Spleen (tissue), 11 donors: ENCODE data around the gene ULK2. TPM values are rescaled to one million over a fixed set of nuclear protein-coding genes. Genes with fewer than 3 reads are reported as not detected.
A peak's percentile ranks its signal among the peaks of the same experiment; 100 is the strongest.

ENCODE experiments used
- DNase-seq: peaks from one replicate; pipeline ENCODE4 v3.0.0-alpha.2; 2020
- H3K27ac ChIP-seq, 8 donors: fragments of 200-600 bp; sonication (generic) in 7 of 8; 1 replicate in 4 of 8; 2 replicates in 4 of 8; pipeline versions ENCODE4 v1.5.0 to v1.8.0; 2016 to 2021; ENCODE audit warnings: inconsistent platforms in 4 of 8, mild to moderate bottlenecking in 4 of 8, moderate library complexity in 1 of 8
- H3K27me3 ChIP-seq, 7 donors: fragments of 200-600 bp; sonication (generic) in 6 of 7; replicated peaks in 1 of 7; 1 replicate in 4 of 7; 2 replicates in 3 of 7; pipeline versions ENCODE4 v1.5.0 to v1.8.0; 2016 to 2021; ENCODE audit warnings: inconsistent platforms in 3 of 7, mild to moderate bottlenecking in 1 of 7
- H3K36me3 ChIP-seq, 6 donors: fragments of 200-600 bp; sonication (generic) in 5 of 6; 1 replicate in 4 of 6; 2 replicates in 2 of 6; pipeline versions ENCODE4 v1.5.0 to v1.8.0; 2016 to 2021; ENCODE audit warnings: inconsistent platforms in 2 of 6
- H3K4me1 ChIP-seq, 6 donors: fragments of 200-600 bp; sonication (generic) in 5 of 6; 1 replicate in 3 of 6; 2 replicates in 3 of 6; pipeline versions ENCODE4 v1.5.0 to v1.8.0; 2016 to 2021; ENCODE audit warnings: inconsistent platforms in 3 of 6
- H3K4me3 ChIP-seq, 8 donors: fragments of 200-600 bp; sonication (generic) in 7 of 8; 1 replicate in 4 of 8; 2 replicates in 4 of 8; pipeline versions ENCODE4 v1.5.0 to v1.8.0; 2016 to 2021; ENCODE audit warnings: inconsistent platforms in 4 of 8, mild to moderate bottlenecking in 4 of 8, moderate library complexity in 2 of 8
- H3K9me3 ChIP-seq, 8 donors: fragments of 200-600 bp; sonication (generic) in 7 of 8; 1 replicate in 4 of 8; 2 replicates in 4 of 8; pipeline versions ENCODE4 v1.5.0 to v1.8.0; 2016 to 2021; ENCODE audit warnings: inconsistent platforms in 4 of 8
- CTCF ChIP-seq, 11 experiments: fragments of 200-600 bp in 7 of 11; fragments of 450-650 bp in 4 of 11; sonication (generic) in 4 of 11; IDR thresholded peaks in 8 of 11; conservative IDR thresholded peaks in 3 of 11; 1 replicate in 7 of 11; 2 replicates in 4 of 11; pipeline versions ENCODE4 v1.4.0 to v1.8.0; 2016 to 2021; ENCODE audit warnings: antibody characterized with exemption in 11 of 11, inconsistent platforms in 4 of 11, mild to moderate bottlenecking in 1 of 11
- POLR2A ChIP-seq, 3 donors: fragments of 450-650 bp; IDR thresholded peaks; one replicate each; pipeline ENCODE4 v1.5.1; 2017; ENCODE audit warnings: antibody characterized with exemption in 3 of 3, mild to moderate bottlenecking in 1 of 3
- POLR2AphosphoS5 ChIP-seq, 3 donors: sonication (generic); formaldehyde crosslinking; IDR thresholded peaks; one replicate each; pipeline ENCODE4 v1.5.1; 2017; ENCODE audit warnings: antibody characterized with exemption in 3 of 3
- WGBS, 5 donors: extraction: QIAGEN DNeasy Blood & Tissue Kit in 3 of 5; methylation state at CpG; one replicate each; pipeline versions ENCODE4 v1.1.5 to v1.1.7; 2013 to 2018; 5-methylcytosine and 5-hydroxymethylcytosine counted together
- intact Hi-C: fragments of 100-400 bp; cut with DNase I; formaldehyde crosslinking; loops from one replicate; pipeline ENCODE4 v1.15.0; 2023; ENCODE audit warnings: low total_unique reads
- polyA plus RNA-seq, 3 donors: library from polyadenylated mRNA; stranded (reverse); fragments of 200-250 nt; gene quantifications; one replicate each; pipeline ENCODE4 v1.2.1, GENCODE V29; 2013
- total RNA-seq, 7 donors: library from RNA; depleted of rRNA in 3 of 7; stranded (reverse); fragments of >200 nt in 3 of 7; fragmentation: NEBNext Ultra II Directional in 4 of 7; extraction: Animal tissue kit (Norgen Biotek cat#: 25700) in 4 of 7; gene quantifications; one replicate each; pipeline versions ENCODE4 v1.1.0 to v1.2.1, GENCODE V29; 2016 to 2021
- donor health status: healthy with polysubstance abuse.
- donor health status: DM: no; HTN: no; CAD: no; lungs with moderate emphysema.
- donor health status: DM: no; HTN: no; CAD: no.
- donor health status: Bipolar disorder and iron deficiency.
- donor health status: healthy.
- donor health status: DM: no; HTN: no; CAD: no.
- donor health status: DM: yes; HTN: yes; CAD: no.

Gene ULK2
- total and polyA plus RNA-seq, 10 donors = 2.7 to 20.9 (median 14.0) TPM

GRCh38 chr17:19781488-19782458 lies 86.0 kb downstream of the ULK2 start:
- H3K36me3 ChIP-seq = peaks cover 4 to 88% (median 36%) of the 10 kb centered on the region in 6 donors
- 85 to 95% (median 88%) methylated on average over 9 of the region's 9 CpGs for WGBS, 5 donors

GRCh38 chr17:19780846-19781245 lies 86.9 kb downstream of the ULK2 start:
- Histone ChIP-seq H3K4me1 (no peaks in the 10 kb centered on the region), H3K4me3 (no peak overlapping the region), H3K9me3 (no peaks in the 10 kb centered on the region), H3K36me3 (peaks cover 4 to 92% (median 44%) of the 10 kb centered on the region in 6 donors), H3K27ac (no peak overlapping the region), H3K27me3 (no peaks in the 10 kb centered on the region)
- no peak for TF ChIP-seq POLR2A (IDR thresholded peaks at IDR 0.05)
- no peak for TF ChIP-seq CTCF (IDR thresholded peaks at IDR 0.05 in 8 of 11, conservative IDR thresholded peaks at IDR 0.05 in 3 of 11)
- TF ChIP-seq POLR2AphosphoS5 (IDR thresholded peaks at IDR 0.05) = no peak
- no peak for DNase-seq
- intact Hi-C loops = no loop called here
- WGBS, 5 donors = 94 to 98% (median 96%) methylated on average over 4 of the region's 4 CpGs

More at GRCh38 chr17:19781488-19782458, 86.0 kb downstream of the ULK2 start:
- DNase-seq = no peak
- Histone ChIP-seq H3K27ac (no peak overlapping the region), H3K9me3 (no peaks in the 10 kb centered on the region), H3K4me1 (no peaks in the 10 kb centered on the region), H3K27me3 (no peaks in the 10 kb centered on the region), H3K4me3 (no peak overlapping the region)
- TF ChIP-seq POLR2A (IDR thresholded peaks at IDR 0.05) (no peak), POLR2AphosphoS5 (IDR thresholded peaks at IDR 0.05) (no peak), CTCF (IDR thresholded peaks at IDR 0.05 in 8 of 11, conservative IDR thresholded peaks at IDR 0.05 in 3 of 11) (no peak)
- intact Hi-C loops = no loop called here

GRCh38 chr17:19773534-19773933 lies 94.2 kb downstream of the ULK2 start:
- TF ChIP-seq POLR2AphosphoS5 (IDR thresholded peaks at IDR 0.05) (no peak), CTCF (IDR thresholded peaks at IDR 0.05 in 8 of 11, conservative IDR thresholded peaks at IDR 0.05 in 3 of 11) (no peak), POLR2A (IDR thresholded peaks at IDR 0.05) (no peak)
- H3K4me1 ChIP-seq = peaks cover 0 to 7% (median 2%) of the 10 kb centered on the region in 6 donors
- no peak for DNase-seq
- no peak overlapping the region for H3K4me3 ChIP-seq
- WGBS, 5 donors = 91 to 97% (median 95%) methylated on average over 6 of the region's 6 CpGs
- intact Hi-C loops = no loop called here
- no peaks in the 10 kb centered on the region for H3K27me3 ChIP-seq
- no peak overlapping the region for H3K27ac ChIP-seq
- H3K9me3 ChIP-seq = no peaks in the 10 kb centered on the region
- peaks cover 4 to 62% (median 20%) of the 10 kb centered on the region in 6 donors for H3K36me3 ChIP-seq

GRCh38 chr17:19771971-19772630 lies 95.6 kb downstream of the ULK2 start:
- Histone ChIP-seq H3K4me3 (no peak overlapping the region), H3K27ac (peak overlapping the region in 5 of 8 donors; percentile 2 to 62 (median 24)), H3K4me1 (peaks cover 0 to 7% (median 2%) of the 10 kb centered on the region in 6 donors), H3K27me3 (no peaks in the 10 kb centered on the region), H3K9me3 (no peaks in the 10 kb centered on the region), H3K36me3 (peaks cover 0 to 48% (median 14%) of the 10 kb centered on the region in 6 donors)
- TF ChIP-seq CTCF (IDR thresholded peaks at IDR 0.05 in 8 of 11, conservative IDR thresholded peaks at IDR 0.05 in 3 of 11) = no peak
- TF ChIP-seq POLR2AphosphoS5 (IDR thresholded peaks at IDR 0.05) = no peak
- TF ChIP-seq POLR2A (IDR thresholded peaks at IDR 0.05) = no peak
- 59 to 70% (median 64%) methylated on average over 6 to 7 of the region's 7 CpGs for WGBS, 5 donors
- intact Hi-C loops = no loop called here
- DNase-seq = no peak
